Endothelial cell (in vitro differentiated cells): ENCODE measurements around the gene ADGRG6. TPM values are rescaled to one million over a fixed set of nuclear protein-coding genes. Genes with fewer than 3 reads are reported as not detected.

Experiments used
- DNase-seq: peaks from one replicate; pipeline ENCODE4 v3.0.0; 2021; ENCODE audit warnings: low spot score
- H3K27ac Mint-ChIP-seq: one replicate; pipeline ENCODE4 v1.8.0; 2021; ENCODE audit warnings: mixed read lengths, inconsistent platforms; ENCODE audit not compliant: unreplicated experiment
- H3K27me3 Mint-ChIP-seq: one replicate; pipeline ENCODE4 v1.8.0; 2021; ENCODE audit warnings: mild to moderate bottlenecking, moderate library complexity, mixed read lengths, inconsistent platforms; ENCODE audit not compliant: unreplicated experiment
- H3K36me3 Mint-ChIP-seq: one replicate; pipeline ENCODE4 v1.8.0; 2021; ENCODE audit warnings: mild to moderate bottlenecking, low read depth, mixed read lengths, inconsistent platforms; ENCODE audit not compliant: unreplicated experiment
- H3K4me1 Mint-ChIP-seq: one replicate; pipeline ENCODE4 v1.8.0; 2021; ENCODE audit warnings: mild to moderate bottlenecking, mixed read lengths, inconsistent platforms; ENCODE audit not compliant: unreplicated experiment
- H3K4me3 Mint-ChIP-seq: one replicate; pipeline ENCODE4 v1.8.0; 2021; ENCODE audit warnings: mild to moderate bottlenecking, mixed read lengths, inconsistent platforms; ENCODE audit not compliant: unreplicated experiment
- H3K9me3 Mint-ChIP-seq: one replicate; pipeline ENCODE4 v1.8.0; 2021; ENCODE audit warnings: mixed read lengths, inconsistent platforms; ENCODE audit not compliant: unreplicated experiment
- CTCF ChIP-seq: fragments of 200-600 bp; sonication (generic); IDR thresholded peaks from one replicate; pipeline ENCODE4 v1.5.0; 2021; ENCODE audit warnings: antibody characterized with exemption; ENCODE audit not compliant: unreplicated experiment
- total RNA-seq: library from RNA; stranded (reverse); fragmentation: NEBNext Ultra II Directional; extraction: Animal tissue kit (Norgen Biotek cat#: 25700); gene quantifications from one replicate; pipeline ENCODE4 v1.2.1, GENCODE V29; 2021; ENCODE audit not compliant: unreplicated experiment

ADGRG6 gene
- total RNA-seq, 1 donor from 2014 or later: 8.8 TPM

- no peak overlapping the region for H3K4me3 Mint-ChIP-seq
- H3K4me1 Mint-ChIP-seq: no peaks in the 10 kb centered on the region
- no peak for DNase-seq
- H3K27ac Mint-ChIP-seq: no peak overlapping the region
- no peaks in the 10 kb centered on the region for H3K27me3 Mint-ChIP-seq
- TF ChIP-seq CTCF: no peak
- H3K36me3 Mint-ChIP-seq: no peaks in the 10 kb centered on the region
- H3K9me3 Mint-ChIP-seq: no peaks in the 10 kb centered on the region
Measured at GRCh38 chr6:142293121-142293520, 8.7 kb upstream of the ADGRG6 start.

- no peaks in the 10 kb centered on the region for H3K4me1 Mint-ChIP-seq
- H3K9me3 Mint-ChIP-seq: no peaks in the 10 kb centered on the region
- H3K27me3 Mint-ChIP-seq: no peaks in the 10 kb centered on the region
- no peak for TF ChIP-seq CTCF
- no peaks in the 10 kb centered on the region for H3K36me3 Mint-ChIP-seq
- DNase-seq: no peak
- no peak overlapping the region for H3K4me3 Mint-ChIP-seq
- H3K27ac Mint-ChIP-seq: no peak overlapping the region
Measured at GRCh38 chr6:142294679-142295078, 7.1 kb upstream of the ADGRG6 start.

DNA sequence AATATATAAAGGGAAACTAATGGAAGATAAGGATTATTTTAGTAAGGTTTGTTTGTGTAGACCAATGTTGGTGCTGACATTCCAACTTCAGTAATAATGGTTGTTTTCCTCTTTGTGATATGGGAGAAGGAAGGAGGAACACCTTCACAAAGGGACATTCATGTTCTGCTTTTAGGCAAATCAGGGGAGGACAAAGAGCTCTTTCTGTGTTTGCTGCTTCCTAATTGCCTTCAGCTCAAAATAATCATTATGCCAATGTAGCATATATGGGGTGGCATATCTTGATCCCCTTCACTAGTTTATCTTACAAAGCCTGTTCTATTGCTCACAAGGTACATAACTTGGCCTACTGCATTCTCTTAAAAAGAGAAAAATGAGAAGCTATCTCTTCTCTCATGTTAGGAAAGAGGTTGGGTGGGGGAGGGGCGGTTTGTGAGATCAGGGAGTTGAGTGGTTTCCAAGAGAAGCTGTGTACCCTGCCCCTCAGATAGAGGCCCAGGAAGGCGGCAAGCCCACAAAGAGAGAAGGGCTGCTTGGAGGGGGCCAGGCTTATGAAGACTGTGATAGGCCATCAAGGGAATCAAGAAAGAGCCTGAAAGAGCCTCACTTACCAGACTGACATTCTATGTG lies 4.7 kb upstream of the ADGRG6 start:
- no peak overlapping the region for H3K4me3 Mint-ChIP-seq
- no peak for DNase-seq
- no peaks in the 10 kb centered on the region for H3K36me3 Mint-ChIP-seq
- no peaks in the 10 kb centered on the region for H3K9me3 Mint-ChIP-seq
- no peak overlapping the region for H3K27ac Mint-ChIP-seq
- no peak for TF ChIP-seq CTCF
- peaks cover 3% of the 10 kb centered on the region for H3K4me1 Mint-ChIP-seq
- peaks cover 10% of the 10 kb centered on the region for H3K27me3 Mint-ChIP-seq

GRCh38 chr6:142297605-142297995 lies 4.2 kb upstream of the ADGRG6 start:
- H3K4me3 Mint-ChIP-seq: no peak overlapping the region
- H3K4me1 Mint-ChIP-seq: peaks cover 3% of the 10 kb centered on the region
- DNase-seq: no peak
- no peak for TF ChIP-seq CTCF
- H3K27me3 Mint-ChIP-seq: peaks cover 13% of the 10 kb centered on the region
- no peaks in the 10 kb centered on the region for H3K9me3 Mint-ChIP-seq
- no peaks in the 10 kb centered on the region for H3K36me3 Mint-ChIP-seq
- H3K27ac Mint-ChIP-seq: no peak overlapping the region

GRCh38 chr6:142297996-142298753 lies 3.6 kb upstream of the ADGRG6 start:
- TF ChIP-seq CTCF: no peak
- Mint-ChIP-seq H3K27me3 (peaks cover 18% of the 10 kb centered on the region), H3K36me3 (no peaks in the 10 kb centered on the region), H3K9me3 (no peaks in the 10 kb centered on the region), H3K27ac (no peak overlapping the region), H3K4me1 (peaks cover 3% of the 10 kb centered on the region), H3K4me3 (no peak overlapping the region)
- DNase-seq: no peak
